ENCODE data around the gene TMEM190.
A peak's percentile ranks its signal among the peaks of the same experiment; 100 is the strongest.

Gene TMEM190

GRCh38 chr19:55373993-55374757 is 2.5 kb upstream of the TMEM190 start:
- no peak for DNase-seq (ENCODE audit: low spot score)
- no peak overlapping the region for H3K27ac ChIP-seq
- TF ChIP-seq CTCF (IDR thresholded peaks at IDR 0.05): no peak
- no peak overlapping the region for H3K4me3 ChIP-seq

DNA sequence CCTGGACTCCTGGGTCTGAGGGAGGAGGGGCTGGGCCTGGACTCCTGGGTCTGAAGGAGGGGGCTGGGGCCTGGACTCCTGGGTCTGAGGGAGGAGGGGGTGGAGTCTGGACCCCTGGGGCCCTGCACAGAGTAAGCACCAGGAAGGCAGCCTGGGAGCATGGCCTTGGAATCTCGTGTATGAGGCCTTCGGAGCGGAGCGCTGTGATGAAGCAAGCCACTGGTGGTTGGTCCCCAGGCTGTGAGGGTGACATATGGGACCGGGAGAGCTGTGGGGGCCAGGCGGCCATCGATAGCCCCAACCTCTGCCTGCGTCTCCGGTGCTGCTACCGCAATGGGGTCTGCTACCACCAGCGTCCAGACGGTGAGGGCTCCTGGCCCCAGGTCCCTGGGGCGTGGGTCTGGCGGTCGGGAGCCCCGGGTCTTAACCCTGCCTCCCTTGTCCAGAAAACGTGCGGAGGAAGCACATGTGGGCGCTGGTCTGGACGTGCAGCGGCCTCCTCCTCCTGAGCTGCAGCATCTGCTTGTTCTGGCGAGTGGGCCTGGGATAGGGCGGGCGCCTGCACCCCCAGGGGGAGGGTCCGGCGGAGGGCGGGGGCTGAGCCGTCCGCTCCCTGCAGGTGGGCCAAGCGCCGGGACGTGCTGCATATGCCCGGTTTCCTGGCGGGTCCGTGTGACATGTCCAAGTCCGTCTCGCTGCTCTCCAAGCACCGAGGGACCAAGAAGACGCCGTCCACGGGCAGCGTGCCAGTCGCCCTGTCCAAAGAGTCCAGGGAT is 918 bp downstream of the TMEM190 start:
- DNase-seq (ENCODE audit: low spot score): no peak
- TF ChIP-seq CTCF (IDR thresholded peaks at IDR 0.05): no peak
- Histone ChIP-seq H3K4me3 (no peak overlapping the region), H3K27ac (no peak overlapping the region)

DNA sequence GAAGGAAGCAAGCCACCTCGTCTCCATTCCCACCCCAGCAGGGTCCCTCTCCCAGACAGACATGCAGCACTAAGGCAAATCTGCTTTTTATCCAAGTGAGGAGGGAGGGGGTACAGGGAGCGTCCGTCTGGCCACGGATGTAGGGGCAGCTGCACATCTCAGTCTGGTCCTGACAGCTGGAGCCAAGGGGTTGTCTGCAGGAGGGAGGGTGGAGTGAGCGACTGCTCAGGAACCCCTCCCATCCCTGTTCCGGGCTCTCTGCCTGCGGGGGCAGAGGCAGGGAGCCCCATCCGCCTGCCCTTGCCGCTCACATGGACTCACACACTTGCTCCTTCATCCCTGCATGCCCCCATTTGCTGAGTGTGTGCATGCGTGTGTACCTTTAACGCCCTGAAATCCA is 2.5 kb downstream of the TMEM190 start:
- no peak overlapping the region for H3K4me3 ChIP-seq
- H3K27ac ChIP-seq: no peak overlapping the region
- no peak for DNase-seq (ENCODE audit: low spot score)
- TF ChIP-seq CTCF (IDR thresholded peaks at IDR 0.05): no peak

DNA sequence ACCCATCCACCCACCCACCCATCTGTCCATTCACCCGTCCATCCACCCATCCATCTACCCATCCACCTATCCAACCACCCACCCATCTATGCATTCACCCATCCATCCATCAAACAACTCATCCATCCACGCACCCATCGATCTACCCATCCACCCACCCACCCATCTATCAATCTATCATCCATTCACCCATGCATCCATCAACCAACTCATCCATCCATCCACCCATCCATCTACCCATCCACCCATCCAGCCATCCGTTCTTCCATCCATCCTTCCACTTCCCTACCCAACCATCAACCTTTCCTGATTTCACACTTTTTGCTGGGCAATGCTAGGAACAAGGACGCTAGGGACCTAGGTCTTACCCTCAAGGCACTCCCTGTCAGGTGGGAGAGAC is 5.4 kb downstream of the TMEM190 start:
- Histone ChIP-seq H3K27ac (no peak overlapping the region), H3K4me3 (no peak overlapping the region)
- DNase-seq (ENCODE audit: low spot score): no peak
- TF ChIP-seq CTCF (IDR thresholded peaks at IDR 0.05): no peak

DNA sequence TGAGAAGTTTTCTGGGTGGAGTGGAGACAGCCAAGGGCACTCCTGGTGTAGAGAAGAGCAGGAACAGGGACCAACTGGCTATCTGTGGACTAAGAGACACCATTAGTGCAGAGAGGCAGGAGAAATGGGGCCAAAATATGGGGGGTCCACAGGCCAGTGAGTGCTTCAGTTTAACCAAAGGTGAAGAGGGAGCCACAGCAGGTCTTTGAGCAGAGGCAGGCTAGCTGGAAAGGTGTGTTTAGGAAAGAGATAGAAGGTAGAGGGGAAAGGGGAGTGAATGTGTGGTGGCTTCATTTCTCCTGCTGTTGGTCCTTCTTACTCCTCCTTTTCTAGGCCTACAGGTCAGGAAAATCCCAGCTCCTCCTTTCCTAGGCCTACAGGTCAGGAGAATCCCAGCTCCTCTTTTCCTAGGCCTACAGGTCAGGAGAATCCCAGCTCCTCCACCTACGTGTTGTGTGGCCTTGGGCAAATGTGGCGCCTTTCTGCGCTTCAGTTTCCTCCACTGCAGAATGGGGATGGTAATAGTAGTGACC is 6.0 kb downstream of the TMEM190 start:
- no peak for TF ChIP-seq CTCF (IDR thresholded peaks at IDR 0.05)
- Histone ChIP-seq H3K4me3 (no peak overlapping the region), H3K27ac (no peak overlapping the region)
- no peak for DNase-seq (ENCODE audit: low spot score)

DNA sequence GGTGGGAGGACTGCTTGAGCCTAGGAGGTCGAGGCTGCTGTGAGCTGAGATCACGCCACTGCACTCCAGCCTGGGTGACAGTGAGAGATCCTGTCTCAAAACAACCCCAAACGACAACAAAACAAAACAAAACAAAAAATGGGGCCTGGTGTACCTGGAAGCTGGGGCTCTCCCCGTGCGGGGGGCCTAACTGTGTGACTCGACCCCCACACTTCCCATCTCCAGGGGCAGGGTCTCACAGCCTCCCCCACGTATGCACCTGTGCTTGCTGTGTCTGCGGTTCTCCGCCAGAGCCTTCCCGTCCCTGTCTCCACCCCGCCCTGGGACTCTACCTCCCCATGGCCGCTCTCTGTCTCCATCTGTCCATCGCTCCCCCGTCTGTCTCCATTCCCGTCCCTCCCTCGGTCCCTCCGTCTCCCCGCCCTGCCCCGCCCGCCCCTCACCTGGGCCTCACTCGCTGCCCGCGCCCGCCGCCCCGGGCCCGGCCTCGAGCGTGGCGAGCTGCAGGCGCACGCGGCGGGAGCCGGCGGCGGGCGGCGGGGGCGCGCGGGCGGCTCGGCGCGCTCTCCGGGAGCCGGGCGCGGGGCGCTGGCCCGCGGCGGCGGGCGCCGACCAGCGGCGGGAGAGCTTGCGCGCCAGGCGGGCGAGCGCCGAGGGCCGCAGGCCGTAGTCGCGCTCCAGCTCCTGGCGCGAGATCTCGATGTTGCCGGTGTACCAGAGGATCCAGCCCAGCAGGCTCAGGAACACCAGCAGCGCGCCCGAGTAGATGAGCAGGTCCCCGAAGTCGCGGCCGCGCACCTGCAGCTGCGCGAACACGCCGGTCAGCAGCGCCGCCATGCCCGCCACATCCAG is 6.9 kb downstream of the TMEM190 start:
- no peak for DNase-seq (ENCODE audit: low spot score)
- no peak for TF ChIP-seq CTCF (IDR thresholded peaks at IDR 0.05)
- Histone ChIP-seq H3K27ac (peak overlapping the region in 1 of 2 donors; percentile 97), H3K4me3 (peak overlapping the region; percentile 83)

Data from coronary artery (tissue), 2 donors.